K562 (cell line): ENCODE data around the gene CRACR2B. TPM values are rescaled to one million over a fixed set of nuclear protein-coding genes. Genes with fewer than 3 reads are reported as not detected.
A peak's percentile ranks its signal among the peaks of the same experiment; 100 is the strongest.

ENCODE experiments used
- ATAC-seq: fragments of 200-7000 bp; cut with Tn5 transposase; 3 replicates; pipeline ENCODE4 v1.9.1; 2020; ENCODE audit warnings: moderate library complexity
- BruUV-seq: library from RNA; stranded (reverse); fragments of 400-500 nt; replicated peaks from 2 replicates; lab custom pipeline; 2021; lab: Mats Ljungman, UMichigan
- CTCF ChIA-PET: fragments of 300-600 bp; formaldehyde crosslinking; extraction: SDS; loops from one replicate; lab custom pipeline; 2021; ENCODE audit warnings: low intra/inter-chr PET ratio; lab: Yijun Ruan, JAX
- POLR2A ChIA-PET: fragments of 300-600, 350-650 bp; sonication (Branson Sonifier 250); formaldehyde crosslinking; extraction: SDS; loops from one replicate; lab custom pipeline; 2021; ENCODE audit warnings: antibody characterized with exemption, inconsistent platforms; lab: Yijun Ruan, JAX
- DNase-seq, 4 experiments: peaks; one replicate each; pipeline versions ENCODE4 v3.0.0 to v3.0.0-alpha.2; 2011 to 2018; ENCODE audit warnings: low spot score in 3 of 4, mixed read lengths in 3 of 4; ENCODE audit errors: extremely low read depth in 1 of 4
- FAIRE-seq: peaks from 2 replicates; lab custom pipeline; 2011; peaks lifted over from hg19 to GRCh38; lab: Jason Lieb, UNC
- H2AFZ ChIP-seq: 2 replicates; pipeline ENCODE4 v1.6.0; 2011; ENCODE audit warnings: low read depth, low read length, control low read depth, inconsistent platforms
- H3K27ac ChIP-seq: fragments of 200-600 bp; 3 replicates; pipeline ENCODE4 v1.8.0; 2011; ENCODE audit warnings: low read depth, mild to moderate bottlenecking, control low read depth, inconsistent platforms, low read length, moderate library complexity, mixed read lengths; ENCODE audit errors: extremely low read depth
- H3K27me3 ChIP-seq, 2 experiments: fragments of 300-600 bp in 1 of 2; 2 replicates in 1 of 2; 3 replicates in 1 of 2; pipeline versions ENCODE4 v1.6.0 to v1.8.0; 2011; ENCODE audit warnings: inconsistent platforms in 2 of 2, low read length in 2 of 2, mild to moderate bottlenecking in 1 of 2, mixed read lengths in 1 of 2, moderate library complexity in 1 of 2; ENCODE audit not compliant: control insufficient read depth in 2 of 2, insufficient read depth in 2 of 2
- H3K36me3 ChIP-seq: fragments of 300-600 bp; 3 replicates; pipeline ENCODE4 v1.8.0; 2011; ENCODE audit warnings: mild to moderate bottlenecking, low read length, inconsistent platforms; ENCODE audit not compliant: control insufficient read depth, insufficient read depth
- H3K4me1 ChIP-seq, 2 experiments: fragments of 200-600 bp in 1 of 2; replicated peaks in 1 of 2; 2 replicates in 1 of 2; 3 replicates in 1 of 2; pipeline versions ENCODE4 v1.5.1 to v1.8.0; 2011; ENCODE audit warnings: inconsistent platforms in 2 of 2, low read length in 2 of 2, mild to moderate bottlenecking in 1 of 2, mixed read lengths in 1 of 2, moderate library complexity in 1 of 2; ENCODE audit not compliant: control insufficient read depth in 2 of 2, insufficient read depth in 2 of 2
- H3K4me2 ChIP-seq: 2 replicates; pipeline ENCODE4 v1.6.1; 2011; ENCODE audit warnings: low read length, control low read depth, inconsistent platforms, mixed read lengths; ENCODE audit not compliant: insufficient read depth
- H3K4me3 ChIP-seq: fragments of 200-600 bp; sonication (generic), shearing (Covaris generic); 2 replicates; pipeline ENCODE4 v1.5.1; 2016; ENCODE audit warnings: control low read depth, inconsistent platforms
- H3K79me2 ChIP-seq: fragments of 200-600 bp; 3 replicates; pipeline ENCODE4 v1.8.0; 2011; ENCODE audit warnings: low read length, inconsistent platforms; ENCODE audit not compliant: control insufficient read depth, insufficient read depth
- H3K9ac ChIP-seq, 2 experiments: 2 replicates each; pipeline versions ENCODE4 v1.6.0 to v1.6.1; 2011; ENCODE audit warnings: low read depth in 2 of 2, low read length in 2 of 2, control low read depth in 1 of 2, inconsistent platforms in 1 of 2, mild to moderate bottlenecking in 1 of 2, mixed read lengths in 1 of 2; ENCODE audit not compliant: insufficient read depth in 1 of 2
- H3K9me1 ChIP-seq: one replicate; pipeline ENCODE4 v1.6.0; 2011; ENCODE audit warnings: inconsistent platforms, mild to moderate bottlenecking, low read length, moderate library complexity; ENCODE audit not compliant: control insufficient read depth, insufficient read depth
- H3K9me3 ChIP-seq: replicated peaks from 2 replicates; pipeline ENCODE4 v1.5.1; 2011; ENCODE audit warnings: low read depth, low read length, inconsistent platforms; ENCODE audit not compliant: control insufficient read depth, insufficient read depth
- H4K20me1 ChIP-seq: replicated peaks from 2 replicates; pipeline ENCODE4 v1.6.1; 2011; ENCODE audit warnings: low read length, inconsistent platforms, mixed read lengths; ENCODE audit not compliant: control insufficient read depth, insufficient read depth
- ARID2 ChIP-seq: fragments of 450-650 bp; IDR thresholded peaks from 2 replicates; pipeline ENCODE4 v1.6.1; 2017; ENCODE audit warnings: antibody characterized with exemption, mild to moderate bottlenecking
- BRCA1 ChIP-seq, 2 experiments: fragments of 450-650 bp in 1 of 2; sonication (generic) in 1 of 2; formaldehyde crosslinking in 1 of 2; IDR thresholded peaks; 2 replicates each; pipeline versions ENCODE4 v1.5.0 to v1.6.1; 2017 to 2020; ENCODE audit warnings: mild to moderate bottlenecking in 1 of 2, missing genetic modification reagents in 1 of 2
- CEBPG ChIP-seq, 3 experiments: fragments of 200-800 bp in 1 of 3; sonication (Bioruptor generic) in 1 of 3; sonication (generic) in 1 of 3; formaldehyde crosslinking in 1 of 3; IDR thresholded peaks in 2 of 3; conservative IDR thresholded peaks in 1 of 3; 2 replicates each; pipeline versions ENCODE4 v1.6.1 to v1.8.0; 2016 to 2022; ENCODE audit warnings: missing compliant biosample characterization in 2 of 3, missing genetic modification characterization in 2 of 3, mild to moderate bottlenecking in 1 of 3, missing genetic modification reagents in 1 of 3
- CHD1 ChIP-seq: fragments of 200-600 bp; sonication (generic); IDR thresholded peaks from one replicate; pipeline ENCODE4 v1.6.1; 2012; ENCODE audit warnings: mild to moderate bottlenecking, moderate library complexity, low read length, inconsistent platforms
- FOXM1 ChIP-seq, 2 experiments: fragments of 450-650 bp in 1 of 2; sonication (generic) in 1 of 2; formaldehyde crosslinking in 1 of 2; IDR thresholded peaks; 2 replicates each; pipeline versions ENCODE4 v1.6.1 to v1.9.0; 2017 to 2022; ENCODE audit warnings: low read depth in 2 of 2, mild to moderate bottlenecking in 2 of 2, missing genetic modification reagents in 1 of 2, moderate library complexity in 1 of 2
- FOXP1 ChIP-seq: sonication (generic); formaldehyde crosslinking; IDR thresholded peaks from 2 replicates; pipeline ENCODE4 v1.8.0; 2022; ENCODE audit warnings: mild to moderate bottlenecking, missing genetic modification reagents
- HOMEZ ChIP-seq: fragments of 250-450 bp; sonication (Bioruptor Pico); IDR thresholded peaks from 2 replicates; pipeline ENCODE4 v1.4.0; 2020; ENCODE audit warnings: mild to moderate bottlenecking, moderate library complexity
- MEF2A ChIP-seq: IDR thresholded peaks from 2 replicates; pipeline ENCODE4 v1.6.1; 2011; ENCODE audit warnings: low read depth, mild to moderate bottlenecking, low read length, moderate library complexity; ENCODE audit not compliant: control insufficient read depth
- NCOR1 ChIP-seq: fragments of 450-650 bp; IDR thresholded peaks from 2 replicates; pipeline ENCODE4 v1.6.1; 2016; ENCODE audit warnings: mild to moderate bottlenecking, moderate library complexity
- PML ChIP-seq: IDR thresholded peaks from 2 replicates; pipeline ENCODE4 v1.6.1; 2012; ENCODE audit warnings: low read length, inconsistent platforms
- RNF2 ChIP-seq: sonication (generic); IDR thresholded peaks from 2 replicates; pipeline ENCODE4 v1.6.1; 2016
- SNRNP70 ChIP-seq: fragments of 200-400 bp; formaldehyde crosslinking; optimal IDR thresholded peaks from 2 replicates; pipeline ENCODE3; 2017; ENCODE audit warnings: low read depth, low read length
- ZNF217 ChIP-seq: sonication (generic); formaldehyde crosslinking; IDR thresholded peaks from 2 replicates; pipeline ENCODE4 v1.8.0; 2022; ENCODE audit warnings: mild to moderate bottlenecking, missing genetic modification reagents
- ZNF263 ChIP-seq: sonication (generic); formaldehyde crosslinking; IDR thresholded peaks from 2 replicates; pipeline ENCODE4 v1.8.0; 2022; ENCODE audit warnings: mild to moderate bottlenecking, missing genetic modification reagents, borderline replicate concordance
- ZNF449 ChIP-seq: fragments of 250-450 bp; sonication (Bioruptor Pico); IDR thresholded peaks from 2 replicates; pipeline ENCODE4 v1.8.0; 2022; ENCODE audit warnings: moderate library complexity, mild to moderate bottlenecking, inconsistent platforms
- ZNF584 ChIP-seq: fragments of 200-800 bp; sonication (Bioruptor generic); IDR thresholded peaks from 2 replicates; pipeline ENCODE4 v1.6.1; 2016; ENCODE audit warnings: low read depth, mild to moderate bottlenecking, missing genetic modification characterization, missing compliant biosample characterization
- WGBS: fragments of 100-300 bp; shearing (Covaris generic); methylation state at CpG from one replicate; pipeline ENCODE4 v1.1.6; 2016; ENCODE audit warnings: low coverage, mixed read lengths; ENCODE audit not compliant: insufficient coverage; ENCODE audit errors: missing lambda C conversion rate; 5-methylcytosine and 5-hydroxymethylcytosine counted together
- in situ Hi-C: fragments of 300-500 bp; cut with MboI; formaldehyde crosslinking; loops from 4 replicates; pipeline ENCODE4 v1.15.0; 2018; ENCODE audit warnings: inconsistent platforms, mixed read lengths
- intact Hi-C: fragments of 100-400 bp; cut with micrococcal nuclease; formaldehyde crosslinking; loops from 2 replicates; pipeline ENCODE4 v1.14.2; 2022
- polyA plus RNA-seq, 8 experiments: library from polyadenylated mRNA; depleted of rRNA in 4 of 8; stranded (reverse) in 5 of 8; unstranded in 3 of 8; fragments of >200 nt; fragmentation: Nextera tagmentation in 2 of 8; fragmentation: Illumina TruSeq in 1 of 8; extraction: Ambion mirVana in 2 of 8; extraction: Trizol in 1 of 8; gene quantifications; 2 replicates each; pipeline versions ENCODE4 v1.2.1 to v1.2.3, GENCODE V29; 2011 to 2014; ENCODE audit warnings: inconsistent platforms in 1 of 8, missing spikeins in 1 of 8
- total RNA-seq, 7 experiments: library from RNA; depleted of rRNA in 6 of 7; stranded (reverse); fragments of >200 nt in 6 of 7; fragmentation: Illumina TruSeq in 2 of 7; extraction: Trizol in 2 of 7; gene quantifications; 2 replicates each; pipeline versions ENCODE4 v1.2.1 to v1.2.3, GENCODE V29; 2011 to 2021; ENCODE audit warnings: low replicate concordance in 1 of 7

CRACR2B gene
- total and polyA plus RNA-seq, 9 of the 15 experiments (the other 6 are each of a cell fraction or from before 2014, with no cell fraction given), result 0.10 to 51.0 (median 6.0) TPM

GRCh38 chr11:810040-810567 lies 17.6 kb upstream of the CRACR2B start (continued):
- TF ChIP-seq HOMEZ (CRISPR knock-in tag) (no peak), NCOR1 (peak; percentile 17; the same call in 1 of the 2 replicates), CHD1 (peak; percentile 94)

DNA sequence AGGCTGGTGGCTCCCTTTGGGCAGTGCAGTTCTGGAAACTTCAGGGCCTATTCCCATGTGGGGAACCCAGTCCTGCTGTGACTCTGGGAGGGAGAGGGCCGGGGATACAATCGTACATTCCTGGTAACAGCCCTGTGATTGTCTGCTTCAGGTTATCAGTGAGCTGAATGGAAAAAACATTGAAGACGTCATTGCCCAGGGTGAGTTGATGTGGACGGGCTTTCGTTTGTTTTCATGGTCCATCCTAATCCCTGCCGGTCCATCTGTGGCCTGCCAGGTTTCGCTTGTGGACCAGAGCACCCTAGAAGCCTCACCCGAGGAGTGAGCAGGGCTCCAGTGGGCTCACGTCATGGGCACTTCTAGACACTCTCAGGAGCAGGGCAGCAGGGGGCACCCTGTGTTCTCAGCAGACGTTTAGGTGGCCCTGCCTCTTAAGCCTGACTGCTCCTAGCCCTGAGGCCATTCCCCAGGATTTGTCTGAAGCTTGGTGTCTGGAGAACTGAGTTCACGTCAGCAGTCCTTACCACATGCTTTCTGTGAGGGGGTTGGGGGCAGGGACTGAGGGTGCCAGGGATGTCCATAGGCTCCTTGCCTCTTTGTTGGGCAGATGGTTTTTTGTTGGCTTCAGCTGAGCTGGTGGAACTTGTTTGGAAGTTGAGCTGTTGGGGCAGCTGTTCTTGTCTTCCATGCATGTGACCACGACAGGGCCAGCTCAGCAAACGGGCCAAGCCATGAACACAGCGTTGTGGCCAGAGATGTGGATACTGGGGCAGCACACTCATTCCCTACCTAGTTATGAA lies 16.1 kb upstream of the CRACR2B start:
- ChIA-PET CTCF (interaction anchor here (0.6 kb wide), 1 partner anchor 162 kb away, joined by 6 read pairs; no protein-coding TSS in a partner anchor), POLR2A (interaction anchor here (0.7 to 2.5 kb wide), 11 partner anchors 8 to 235 kb away, joined by 3 to 12 read pairs (median 3); partner anchors contain the start of gene PNPLA2)
- H3K27me3 ChIP-seq, result no peaks in the 10 kb centered on the region
- H4K20me1 ChIP-seq, result peaks cover 24% of the 10 kb centered on the region
- peaks cover 17 to 52% of the 10 kb centered on the region in 2 experiments; a peak in 4 of 5 replicates for H3K4me1 ChIP-seq
- FAIRE-seq, result no peak
- peak overlapping the region; percentile 98 for H3K27ac ChIP-seq
- H3K9me3 ChIP-seq, result no peaks in the 10 kb centered on the region
- DNase-seq, result peak in 2 of 4 experiments; percentile 22 to 28
- peaks cover 48% of the 10 kb centered on the region for H3K36me3 ChIP-seq
- H3K4me3 ChIP-seq, result peak overlapping the region; percentile 99
- WGBS, result 36% methylated on average over 14 of the region's 14 CpGs
- no TSS peak for BruUV-seq
- in situ Hi-C loops, result no loop called here
- H3K4me2 ChIP-seq, result peak overlapping the region; percentile 100
- ATAC-seq, result no peak
- intact Hi-C loops, result no loop called here
- peaks cover 62% of the 10 kb centered on the region for H3K79me2 ChIP-seq
- H3K9me1 ChIP-seq, result peaks cover 3% of the 10 kb centered on the region
- peak overlapping the region; percentile 94 to 98 for H3K9ac ChIP-seq
- no peak overlapping the region for H2AFZ ChIP-seq
- TF ChIP-seq CEBPG (CRISPR knock-in tag; IDR thresholded peaks at IDR 0.05) (no peak), CEBPG (tag; conservative IDR thresholded peaks at IDR 0.05 in 1 of 2, IDR thresholded peaks at IDR 0.05 in 1 of 2) (no peak), PML (0 out of 2 replicates have a peak, but pooled peaks have one; percentile 18), BRCA1 (IDR thresholded peaks at IDR 0.05) (no peak), BRCA1 (CRISPR knock-in tag; IDR thresholded peaks at IDR 0.05) (no peak), FOXM1 (IDR thresholded peaks at IDR 0.05; ENCODE audit: low read depth) (no peak), FOXM1 (CRISPR knock-in tag; IDR thresholded peaks at IDR 0.05; ENCODE audit: low read depth) (no peak), MEF2A (no peak), FOXP1 (CRISPR knock-in tag) (no peak), ZNF263 (no peak), ARID2 (no peak), ZNF584 (CRISPR knock-in tag) (no peak), SNRNP70 (peak; percentile 62), RNF2 (no peak), ZNF449 (CRISPR knock-in tag) (no peak), ZNF217 (no peak)
